GM12878 (cell line): Measurements from ENCODE around the gene GINS1.

Source experiments
- BMI1 ChIP-seq: fragments of 450-650 bp; IDR thresholded peaks from 2 replicates; pipeline ENCODE4 v1.6.1; 2016; ENCODE audit warnings: mild to moderate bottlenecking, moderate library complexity, borderline replicate concordance
- BRCA1 ChIP-seq: IDR thresholded peaks from 2 replicates; pipeline ENCODE4 v1.6.1; 2011; ENCODE audit warnings: low read depth, low read length, improper control_type of control experiment
- CBX3 ChIP-seq: fragments of 200-600 bp; sonication (generic); IDR thresholded peaks from 2 replicates; pipeline ENCODE4 v1.6.1; 2016; ENCODE audit warnings: low read depth, borderline replicate concordance
- CTCF ChIP-seq, 3 experiments: IDR thresholded peaks in 2 of 3; conservative IDR thresholded peaks in 1 of 3; 2 replicates each; pipeline ENCODE4 v1.5.1; 2011; ENCODE audit warnings: low read depth in 3 of 3, low read length in 3 of 3, mild to moderate bottlenecking in 3 of 3, control low read depth in 2 of 3, moderate library complexity in 2 of 3, inconsistent platforms in 1 of 3, mixed read lengths in 1 of 3; ENCODE audit not compliant: control insufficient read depth in 2 of 3, insufficient read depth in 1 of 3; ENCODE audit errors: extremely low read depth in 1 of 3
- EP300 ChIP-seq, 2 experiments: fragments of 150-350 bp in 1 of 2; IDR thresholded peaks; 2 replicates each; pipeline ENCODE4 v1.6.1; 2011 to 2012; ENCODE audit warnings: low read depth in 2 of 2, low read length in 2 of 2, borderline replicate concordance in 1 of 2, improper control_type of control experiment in 1 of 2, inconsistent platforms in 1 of 2; ENCODE audit not compliant: control insufficient read depth in 1 of 2
- ETV6 ChIP-seq, 2 experiments: fragments of 450-650 bp in 1 of 2; IDR thresholded peaks in 1 of 2; conservative IDR thresholded peaks in 1 of 2; 2 replicates each; pipeline ENCODE4 v1.6.1; 2014; ENCODE audit warnings: antibody characterized with exemption in 1 of 2, borderline replicate concordance in 1 of 2, low read depth in 1 of 2, mild to moderate bottlenecking in 1 of 2, moderate library complexity in 1 of 2
- MAX ChIP-seq: IDR thresholded peaks from 2 replicates; pipeline ENCODE4 v1.6.1; 2012; ENCODE audit warnings: low read depth, low read length, improper control_type of control experiment
- NR2F1 ChIP-seq: fragments of 450-650 bp; conservative IDR thresholded peaks from 2 replicates; pipeline ENCODE4 v1.6.1; 2017; ENCODE audit warnings: mild to moderate bottlenecking
- POLR2A ChIP-seq: IDR thresholded peaks from 2 replicates; pipeline ENCODE4 v1.6.1; 2011; ENCODE audit warnings: low read depth, mild to moderate bottlenecking, low read length
- RAD21 ChIP-seq: IDR thresholded peaks from 2 replicates; pipeline ENCODE4 v1.6.1; 2011; ENCODE audit warnings: mild to moderate bottlenecking, low read depth, low read length, moderate library complexity; ENCODE audit not compliant: insufficient read depth
- RFX5 ChIP-seq: IDR thresholded peaks from 2 replicates; pipeline ENCODE4 v1.6.1; 2011; ENCODE audit warnings: low read depth, low read length, improper control_type of control experiment
- TCF12 ChIP-seq: IDR thresholded peaks from 2 replicates; pipeline ENCODE4 v1.6.1; 2011; ENCODE audit warnings: low read depth, mild to moderate bottlenecking, low read length
- USF1 ChIP-seq: IDR thresholded peaks from 2 replicates; pipeline ENCODE4 v1.6.1; 2011; ENCODE audit warnings: borderline replicate concordance, low read depth, mild to moderate bottlenecking, moderate library complexity, mixed read lengths, low read length; ENCODE audit not compliant: insufficient read depth; ENCODE audit errors: extremely low read length

- TF ChIP-seq CTCF (IDR thresholded peaks at IDR 0.05 in 2 of 3, conservative IDR thresholded peaks at IDR 0.05 in 1 of 3; ENCODE audit: control insufficient read depth in 2 of 3, extremely low read depth in 1 of 3, insufficient read depth in 1 of 3, low read depth in 3 of 3, low read length in 3 of 3) (no peak), EP300 (IDR thresholded peaks at IDR 0.05; ENCODE audit: borderline replicate concordance in 1 of 2, control insufficient read depth in 1 of 2, low read depth in 2 of 2, low read length in 2 of 2) (no peak), RAD21 (no peak), RFX5 (no peak), CBX3 (no peak), USF1 (no peak), NR2F1 (no peak), MAX (no peak), BRCA1 (no peak), TCF12 (no peak), POLR2A (no peak), ETV6 (conservative IDR thresholded peaks at IDR 0.05 in 1 of 2, IDR thresholded peaks at IDR 0.05 in 1 of 2; ENCODE audit: borderline replicate concordance in 1 of 2, low read depth in 1 of 2) (no peak), BMI1 (no peak)
Measured at GRCh38 chr20:25479638-25480037, 72.2 kb downstream of the GINS1 start.
